KOPT-K1 (cell line): ENCODE measurements around the gene SDCCAG8.

Experiments used
- H3K27ac ChIP-seq: fragments of 200-600 bp; sonication (generic); 2 replicates; pipeline ENCODE4 v1.5.1; 2016; ENCODE audit warnings: antibody characterized with exemption, mild to moderate bottlenecking, low read depth, low read length; ENCODE audit not compliant: poor library complexity, severe bottlenecking
- H3K36me3 ChIP-seq: fragments of 200-600 bp; sonication (generic); 2 replicates; pipeline ENCODE4 v1.5.1; 2017; ENCODE audit warnings: antibody characterized with exemption, mild to moderate bottlenecking, low read length, moderate library complexity; ENCODE audit not compliant: insufficient read depth
- H3K9me3 ChIP-seq: fragments of 200-600 bp; sonication (generic); 2 replicates; pipeline ENCODE4 v1.5.1; 2017; ENCODE audit warnings: antibody characterized with exemption, low read length, mild to moderate bottlenecking; ENCODE audit not compliant: insufficient read depth, poor library complexity, severe bottlenecking

Gene SDCCAG8

DNA sequence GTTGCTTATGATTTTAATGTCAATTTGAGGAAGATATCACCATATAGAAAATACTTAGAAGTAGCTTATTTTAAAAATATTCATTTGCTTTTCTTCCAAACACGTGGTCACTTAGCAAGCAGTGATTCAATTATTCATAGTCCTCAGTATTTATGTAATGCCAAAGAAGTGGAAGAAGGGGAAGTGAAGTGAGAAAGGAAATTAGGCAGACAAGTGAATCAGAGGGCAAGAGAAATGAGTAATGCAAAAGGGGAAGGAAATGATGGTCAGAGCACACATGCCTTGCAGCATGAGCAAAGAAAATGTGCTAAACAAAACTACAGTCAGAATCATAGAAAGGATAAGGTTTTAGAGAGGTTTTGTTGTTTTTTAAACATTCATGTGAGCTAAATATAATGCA is 31.8 kb downstream of the SDCCAG8 start:
- H3K36me3 ChIP-seq: peaks cover 23% of the 10 kb centered on the region
- peaks cover 6% of the 10 kb centered on the region for H3K9me3 ChIP-seq
- H3K27ac ChIP-seq: no peak overlapping the region

DNA sequence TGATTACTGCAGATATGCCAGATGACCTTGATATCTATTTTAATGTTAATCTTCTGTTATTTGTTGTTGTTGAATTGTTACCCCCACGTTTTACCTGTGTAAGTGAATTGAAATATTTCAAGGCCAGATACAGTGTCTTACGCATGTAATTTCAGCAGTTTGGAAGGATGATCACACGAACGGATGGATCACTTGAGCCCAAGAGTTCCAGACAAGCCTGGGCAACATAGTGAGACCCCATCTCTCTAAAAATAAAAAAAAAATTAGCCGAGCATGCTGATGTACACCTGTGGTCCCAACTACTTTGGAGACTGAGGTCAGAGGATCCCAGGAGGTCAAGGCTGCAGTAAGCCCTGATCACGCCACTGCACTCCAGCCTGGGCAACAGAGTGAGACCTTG is 32.2 kb downstream of the SDCCAG8 start:
- Histone ChIP-seq H3K36me3 (peaks cover 23% of the 10 kb centered on the region), H3K9me3 (peaks cover 10% of the 10 kb centered on the region), H3K27ac (no peak overlapping the region)

DNA sequence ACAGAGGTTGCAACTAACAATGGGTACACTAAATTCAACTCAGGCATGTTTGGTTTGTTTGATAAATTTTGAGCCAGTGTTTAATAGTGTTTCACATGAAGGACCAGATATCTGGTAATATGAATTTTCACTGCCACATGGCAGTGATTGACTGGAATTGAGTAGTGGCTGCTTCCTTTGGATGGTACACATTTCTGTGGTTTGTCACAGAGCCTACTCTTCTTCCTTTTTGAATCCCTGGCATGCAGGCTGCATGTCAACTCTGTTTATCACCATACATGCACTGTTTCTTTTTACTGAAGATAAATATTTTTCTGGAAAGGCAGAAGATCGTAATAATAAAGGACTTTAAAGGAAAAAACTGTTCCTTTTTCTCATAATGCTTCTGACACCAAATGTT is 35.5 kb downstream of the SDCCAG8 start:
- Histone ChIP-seq H3K36me3 (peaks cover 19% of the 10 kb centered on the region), H3K9me3 (peaks cover 24% of the 10 kb centered on the region), H3K27ac (no peak overlapping the region)

DNA sequence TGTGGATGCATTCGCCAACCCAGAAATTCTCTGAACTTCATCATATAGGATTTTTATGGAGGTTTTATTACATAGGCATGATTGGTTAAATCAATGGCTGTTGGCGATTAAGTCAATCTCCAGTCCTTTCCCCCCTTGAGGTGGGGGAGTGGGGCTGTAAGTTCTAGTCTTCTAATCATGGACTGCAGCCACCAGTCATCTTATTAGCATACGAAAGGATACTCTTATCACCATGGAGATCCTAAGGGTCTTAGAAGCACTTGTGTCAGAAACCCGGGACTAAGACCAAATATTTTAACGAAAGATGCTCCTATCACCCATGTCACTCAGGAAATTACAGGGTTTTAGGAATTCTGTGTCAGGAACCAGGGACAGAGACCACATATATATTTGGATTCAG is 36.3 kb downstream of the SDCCAG8 start:
- H3K27ac ChIP-seq: no peak overlapping the region
- H3K9me3 ChIP-seq: peaks cover 24% of the 10 kb centered on the region
- H3K36me3 ChIP-seq: peaks cover 13% of the 10 kb centered on the region

DNA sequence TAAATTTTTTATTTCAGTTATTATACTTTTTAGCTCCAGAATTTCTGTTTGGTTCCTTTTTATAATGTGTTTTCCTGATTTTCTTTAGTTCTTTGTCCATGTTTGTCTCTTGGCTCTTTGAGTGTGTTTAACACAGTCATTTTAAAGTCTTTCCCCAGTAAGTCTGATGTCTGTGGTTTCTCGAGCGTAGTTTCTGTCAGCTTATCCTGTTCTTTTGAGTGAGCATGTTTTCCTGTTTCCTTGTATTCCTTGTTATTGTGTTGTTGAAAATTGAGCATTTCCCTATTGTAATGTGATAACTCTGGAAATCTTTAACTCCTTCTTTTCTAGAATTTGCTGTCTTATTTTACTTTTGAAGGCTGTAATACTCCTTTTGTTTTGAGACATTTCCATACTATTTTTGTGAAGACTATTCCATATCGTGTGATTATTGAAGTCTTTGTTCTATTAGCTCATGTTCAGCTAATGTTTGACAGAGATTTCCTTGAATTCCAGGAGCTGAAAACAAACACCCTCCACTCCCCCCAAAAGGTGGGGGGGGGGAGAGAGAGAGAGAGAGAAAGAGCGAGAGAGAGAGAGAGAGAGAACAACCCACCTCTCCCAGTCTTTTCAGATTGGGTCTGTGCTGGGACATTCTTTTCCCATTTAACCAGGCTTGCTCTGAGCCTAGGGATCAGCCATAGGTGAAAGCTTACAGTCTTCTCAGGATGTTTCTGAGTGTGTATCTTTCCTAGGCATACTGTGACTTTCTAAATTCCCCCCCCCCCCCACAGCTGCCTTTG is 38.3 kb downstream of the SDCCAG8 start:
- peaks cover 7% of the 10 kb centered on the region; the same call in 1 of the 2 replicates for H3K36me3 ChIP-seq
- H3K9me3 ChIP-seq: peaks cover 25% of the 10 kb centered on the region
- no peak overlapping the region for H3K27ac ChIP-seq

GRCh38 chr1:243294723-243295121 is 38.9 kb downstream of the SDCCAG8 start:
- peaks cover 31% of the 10 kb centered on the region for H3K9me3 ChIP-seq
- peaks cover 13% of the 10 kb centered on the region; the same call in 1 of the 2 replicates for H3K36me3 ChIP-seq
- no peak overlapping the region for H3K27ac ChIP-seq

GRCh38 chr1:243299069-243299468 is 43.2 kb downstream of the SDCCAG8 start:
- H3K27ac ChIP-seq: no peak overlapping the region
- peaks cover 15% of the 10 kb centered on the region; the same call in 1 of the 2 replicates for H3K36me3 ChIP-seq
- peaks cover 19% of the 10 kb centered on the region for H3K9me3 ChIP-seq

DNA sequence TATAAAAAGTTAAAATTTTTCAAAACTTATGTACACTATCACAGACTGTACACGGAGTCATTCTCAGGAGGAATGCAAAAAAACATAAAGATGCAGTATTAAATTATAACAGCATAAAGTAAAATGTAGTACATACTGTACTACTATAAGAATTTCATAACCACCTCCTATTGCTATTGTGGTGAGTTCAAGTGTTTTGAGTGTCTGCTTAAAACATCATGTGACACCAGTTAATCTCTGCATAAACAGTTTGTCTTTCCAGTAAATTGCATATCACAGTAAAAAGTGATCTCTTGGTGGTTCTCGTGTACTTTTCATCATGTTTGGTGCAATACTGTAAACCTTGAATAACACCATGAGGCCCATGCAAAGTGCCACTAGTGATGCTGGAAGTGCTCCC is 45.2 kb downstream of the SDCCAG8 start:
- no peak overlapping the region for H3K27ac ChIP-seq
- peaks cover 15% of the 10 kb centered on the region; the same call in 1 of the 2 replicates for H3K36me3 ChIP-seq
- peaks cover 15% of the 10 kb centered on the region for H3K9me3 ChIP-seq

GRCh38 chr1:243311809-243312208 is 56.0 kb downstream of the SDCCAG8 start:
- Histone ChIP-seq H3K9me3 (no peaks in the 10 kb centered on the region), H3K27ac (no peak overlapping the region), H3K36me3 (peaks cover 9% of the 10 kb centered on the region; the same call in 1 of the 2 replicates)

GRCh38 chr1:243312952-243313634 is 57.3 kb downstream of the SDCCAG8 start:
- Histone ChIP-seq H3K27ac (no peak overlapping the region), H3K9me3 (no peaks in the 10 kb centered on the region), H3K36me3 (peaks cover 4% of the 10 kb centered on the region; the same call in 1 of the 2 replicates)

- Histone ChIP-seq H3K36me3 (peaks cover 5% of the 10 kb centered on the region; the same call in 1 of the 2 replicates), H3K9me3 (no peaks in the 10 kb centered on the region), H3K27ac (no peak overlapping the region)
These were observed 58.0 kb downstream of the SDCCAG8 start for GRCh38 chr1:243313635-243314536.

DNA sequence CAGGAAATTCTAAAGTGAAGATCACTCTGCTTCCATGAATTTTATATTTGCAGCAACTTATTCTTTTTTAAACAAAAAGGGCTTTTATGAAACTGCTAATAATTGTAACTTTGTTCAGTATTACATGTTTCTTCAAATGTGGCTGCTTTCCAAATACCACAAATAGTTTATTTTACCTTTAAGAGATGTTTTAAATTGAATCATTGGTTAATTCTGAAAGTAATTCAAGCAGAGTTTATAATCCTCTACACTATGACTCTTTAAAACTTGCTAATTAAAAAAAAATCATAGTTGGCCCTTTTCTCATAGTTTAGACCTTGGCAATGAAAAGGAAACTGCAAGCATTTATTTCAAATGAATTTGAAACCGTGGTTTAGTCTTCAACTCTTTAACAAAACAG is 59.6 kb downstream of the SDCCAG8 start:
- Histone ChIP-seq H3K36me3 (peaks cover 6% of the 10 kb centered on the region; the same call in 1 of the 2 replicates), H3K27ac (no peak overlapping the region), H3K9me3 (no peaks in the 10 kb centered on the region)

DNA sequence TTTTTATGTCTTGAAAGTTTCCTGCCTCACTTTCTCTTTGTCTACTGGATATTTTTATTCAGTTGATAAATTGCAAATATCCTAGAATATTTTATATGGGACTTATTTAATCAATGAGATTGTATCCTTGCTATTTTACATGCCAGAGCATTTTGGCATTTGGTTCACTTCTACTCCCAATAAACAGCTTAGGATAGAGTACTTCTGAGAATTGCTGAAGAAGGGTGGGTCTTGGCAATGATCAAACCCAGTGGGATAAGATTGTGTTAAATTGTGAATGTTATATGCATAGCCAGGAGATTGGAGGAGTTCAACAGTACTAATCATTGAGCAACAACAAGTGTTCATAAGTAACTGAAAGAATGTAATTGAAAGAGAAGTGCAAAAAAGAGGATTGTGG is 60.1 kb downstream of the SDCCAG8 start:
- H3K27ac ChIP-seq: no peak overlapping the region

DNA sequence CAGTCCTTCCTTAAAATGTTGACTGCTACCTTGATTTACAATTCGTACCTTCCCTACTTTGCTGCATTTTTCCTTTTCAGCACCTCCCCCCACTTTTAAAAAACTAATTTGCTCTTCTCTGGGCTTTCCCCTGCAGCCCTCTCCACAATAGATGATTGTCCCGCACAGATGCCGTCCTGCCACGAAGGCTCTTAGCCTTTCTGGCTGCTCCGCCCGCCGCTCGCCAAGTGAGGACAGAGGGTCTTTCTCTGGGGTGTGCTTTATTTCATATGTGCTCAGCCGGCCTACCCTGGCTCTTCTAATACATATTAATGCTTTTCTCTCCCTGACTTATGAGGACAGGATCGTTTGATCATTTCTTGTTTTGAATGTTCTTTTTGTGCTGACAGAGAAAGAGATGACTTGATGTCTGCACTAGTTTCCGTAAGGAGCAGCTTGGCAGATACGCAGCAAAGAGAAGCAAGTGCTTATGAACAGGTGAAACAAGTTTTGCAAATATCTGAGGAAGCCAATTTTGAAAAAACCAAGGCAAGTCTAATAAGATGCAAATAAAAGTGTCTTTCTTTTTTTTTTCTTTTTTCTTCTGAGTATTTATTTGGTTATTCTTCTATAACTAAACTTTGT is 60.6 kb downstream of the SDCCAG8 start:
- peaks cover 6% of the 10 kb centered on the region; the same call in 1 of the 2 replicates for H3K36me3 ChIP-seq
- no peaks in the 10 kb centered on the region for H3K9me3 ChIP-seq
- no peak overlapping the region for H3K27ac ChIP-seq

More for the DNA sequence above, 60.1 kb downstream of the SDCCAG8 start:
- no peaks in the 10 kb centered on the region for H3K9me3 ChIP-seq
- H3K36me3 ChIP-seq: peaks cover 6% of the 10 kb centered on the region; the same call in 1 of the 2 replicates
